WTC11 (cell line): ENCODE measurements around the gene PROZ. TPM values are rescaled to one million over a fixed set of nuclear protein-coding genes. Genes with fewer than 3 reads are reported as not detected.

Experiments used
- ATAC-seq: fragments of 200-7000 bp; cut with Tn5 transposase; 2 replicates; pipeline ENCODE4 v1.10.0; 2021; ENCODE audit warnings: mild to moderate bottlenecking, moderate library complexity
- CTCF ChIA-PET: fragments of 300-600 bp; sonication (Branson Sonifier 250); formaldehyde crosslinking; loops from one replicate; lab custom pipeline; 2021; ENCODE audit warnings: antibody characterized with exemption; lab: Charles Lee
- POLR2A ChIA-PET: fragments of 350-600 bp; sonication (Branson Sonifier 250); formaldehyde crosslinking; loops from one replicate; lab custom pipeline; 2021; ENCODE audit warnings: antibody characterized with exemption; lab: Charles Lee
- DNase-seq: peaks from one replicate; pipeline ENCODE4 v3.0.0; 2021; ENCODE audit warnings: low spot score
- H3K27ac Mint-ChIP-seq: 2 replicates; pipeline ENCODE4 v1.8.0; 2021; ENCODE audit warnings: mixed read lengths
- H3K27me3 Mint-ChIP-seq: 2 replicates; pipeline ENCODE4 v1.8.0; 2021; ENCODE audit warnings: low read depth, mild to moderate bottlenecking, moderate library complexity, mixed read lengths
- H3K36me3 Mint-ChIP-seq: 2 replicates; pipeline ENCODE4 v1.8.0; 2021; ENCODE audit warnings: mixed read lengths
- H3K4me1 Mint-ChIP-seq: 2 replicates; pipeline ENCODE4 v1.8.0; 2022; ENCODE audit warnings: mixed read lengths
- H3K4me3 Mint-ChIP-seq: 2 replicates; pipeline ENCODE4 v1.8.0; 2021; ENCODE audit warnings: mild to moderate bottlenecking, moderate library complexity, mixed read lengths
- H3K9me3 Mint-ChIP-seq: 2 replicates; pipeline ENCODE4 v1.8.0; 2021; ENCODE audit warnings: mixed read lengths
- CBFB ChIP-seq: sonication (generic); formaldehyde crosslinking; IDR thresholded peaks from 2 replicates; pipeline ENCODE4 v1.8.1; 2022; ENCODE audit warnings: mild to moderate bottlenecking, low read depth, missing genetic modification reagents
- CREB1 ChIP-seq: sonication (generic); formaldehyde crosslinking; IDR thresholded peaks from 2 replicates; pipeline ENCODE4 v1.8.0; 2023; ENCODE audit warnings: mild to moderate bottlenecking, missing genetic modification reagents
- CREM ChIP-seq: sonication (generic); formaldehyde crosslinking; IDR thresholded peaks from 2 replicates; pipeline ENCODE4 v1.8.1; 2022; ENCODE audit warnings: mild to moderate bottlenecking, missing genetic modification reagents, moderate library complexity
- FOXJ3 ChIP-seq: sonication (generic); formaldehyde crosslinking; IDR thresholded peaks from 2 replicates; pipeline ENCODE4 v1.9.0; 2021; ENCODE audit warnings: missing genetic modification reagents, mild to moderate bottlenecking, borderline replicate concordance
- FOXK1 ChIP-seq: sonication (generic); formaldehyde crosslinking; IDR thresholded peaks from 2 replicates; pipeline ENCODE4 v1.8.0; 2022; ENCODE audit warnings: mild to moderate bottlenecking, moderate library complexity, missing genetic modification reagents
- FOXP1 ChIP-seq: sonication (generic); formaldehyde crosslinking; IDR thresholded peaks from 2 replicates; pipeline ENCODE4 v1.8.0; 2022; ENCODE audit warnings: missing genetic modification reagents, mild to moderate bottlenecking, moderate library complexity, borderline replicate concordance
- JAZF1 ChIP-seq: fragments of 250-450 bp; sonication (Bioruptor Pico); IDR thresholded peaks from 2 replicates; pipeline ENCODE4 v1.9.0; 2021; ENCODE audit warnings: moderate library complexity, mild to moderate bottlenecking, inconsistent platforms
- JUN ChIP-seq: sonication (generic); formaldehyde crosslinking; IDR thresholded peaks from 2 replicates; pipeline ENCODE4 v1.8.0; 2023; ENCODE audit warnings: mild to moderate bottlenecking, missing genetic modification reagents
- MYBL2 ChIP-seq: sonication (generic); formaldehyde crosslinking; IDR thresholded peaks from 2 replicates; pipeline ENCODE4 v1.8.1; 2023; ENCODE audit warnings: mild to moderate bottlenecking, moderate library complexity, missing genetic modification reagents
- SMAD3 ChIP-seq: sonication (generic); formaldehyde crosslinking; IDR thresholded peaks from 2 replicates; pipeline ENCODE4 v1.8.0; 2022; ENCODE audit warnings: missing genetic modification reagents, mild to moderate bottlenecking, borderline replicate concordance
- TP53 ChIP-seq: sonication (generic); formaldehyde crosslinking; IDR thresholded peaks from 2 replicates; pipeline ENCODE4 v1.8.1; 2023; ENCODE audit warnings: mild to moderate bottlenecking, missing genetic modification reagents
- ZNF263 ChIP-seq: sonication (generic); formaldehyde crosslinking; IDR thresholded peaks from 2 replicates; pipeline ENCODE4 v1.8.1; 2022; ENCODE audit warnings: low read depth, mild to moderate bottlenecking, moderate library complexity, missing genetic modification reagents
- ZNF416 ChIP-seq: fragments of 250-450 bp; sonication (Bioruptor Pico); IDR thresholded peaks from 2 replicates; pipeline ENCODE4 v1.9.0; 2021; ENCODE audit warnings: mild to moderate bottlenecking, inconsistent platforms
- ZNF423 ChIP-seq: fragments of 250-450 bp; sonication (Bioruptor Pico); IDR thresholded peaks from 2 replicates; pipeline ENCODE4 v2.1.2; 2022; ENCODE audit warnings: mild to moderate bottlenecking, moderate library complexity
- total RNA-seq: library from RNA; stranded (reverse); gene quantifications from 3 replicates; pipeline ENCODE4 v1.2.3, GENCODE V29; 2021
- TF ChIP-seq, protein P1 (sequence below): fragments of 200-600 bp; IDR thresholded peaks from 2 replicates; pipeline ENCODE4 v1.8.0; 2022; ENCODE audit warnings: antibody characterized with exemption
- TF ChIP-seq, protein P2 (sequence below): sonication (generic); formaldehyde crosslinking; IDR thresholded peaks from 2 replicates; pipeline ENCODE4 v1.8.1; 2022; ENCODE audit warnings: low read depth, mild to moderate bottlenecking, moderate library complexity, missing genetic modification reagents, borderline replicate concordance
- TF ChIP-seq, protein P3 (sequence below): sonication (generic); formaldehyde crosslinking; IDR thresholded peaks from 2 replicates; pipeline ENCODE4 v1.8.1; 2023; ENCODE audit warnings: mild to moderate bottlenecking, missing genetic modification reagents
- TF ChIP-seq, protein P4 (sequence below): fragments of 250-450 bp; sonication (Bioruptor Pico); IDR thresholded peaks from 2 replicates; pipeline ENCODE4 v1.9.0; 2021; ENCODE audit warnings: mild to moderate bottlenecking

PROZ gene
- total RNA-seq, 1 experiment from 2014 or later = not detected

DNA sequence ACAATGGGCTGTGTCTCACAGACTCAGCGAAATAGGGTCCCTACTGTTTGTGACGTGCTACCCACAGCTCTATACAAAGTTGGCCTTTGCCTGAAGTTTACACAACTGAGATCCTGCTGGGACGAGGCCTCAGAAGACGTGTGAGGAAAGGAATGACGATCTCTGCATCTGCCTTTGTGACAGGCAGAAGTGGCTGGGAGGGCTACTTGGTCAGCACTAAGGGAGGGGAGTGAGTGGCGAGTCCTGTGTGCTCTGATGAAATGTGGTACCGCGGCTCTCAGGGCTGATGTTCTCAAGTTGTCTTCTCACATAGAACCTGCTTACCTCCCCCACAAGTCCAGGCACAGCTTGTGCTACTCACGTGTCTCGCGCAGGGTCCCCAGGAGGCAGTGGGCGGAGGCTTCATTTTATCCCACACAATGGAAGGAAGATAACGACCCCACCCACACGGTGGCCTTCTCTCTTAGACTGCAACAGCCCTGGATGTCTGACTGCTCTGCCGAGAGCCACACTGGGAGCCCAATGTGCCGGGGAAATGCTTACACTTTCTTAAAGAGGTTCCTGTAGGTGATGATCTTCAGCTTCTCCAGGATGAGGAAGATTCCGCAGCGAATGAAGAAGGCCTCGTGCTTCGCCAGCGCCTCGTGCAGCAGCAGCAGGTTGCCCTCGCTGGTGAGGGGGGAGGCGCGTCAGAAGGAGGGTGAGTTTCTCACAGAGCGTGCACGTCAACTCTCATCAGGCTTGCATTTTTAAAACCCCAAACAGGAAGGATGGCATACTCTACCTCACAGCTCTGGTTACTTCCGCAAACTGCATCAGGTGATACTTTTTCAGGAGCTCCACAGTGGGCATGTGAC lies 21.2 kb downstream of the PROZ start:
- Mint-ChIP-seq H3K4me1 (peaks cover 16% of the 10 kb centered on the region), H3K36me3 (peaks cover 71% of the 10 kb centered on the region), H3K4me3 (no peak overlapping the region), H3K27ac (peak overlapping the region; percentile 55; the same call in 1 of the 2 replicates), H3K9me3 (no peaks in the 10 kb centered on the region), H3K27me3 (no peaks in the 10 kb centered on the region)
- DNase-seq (no peak), ATAC-seq (peak; percentile 82)
- CTCF ChIA-PET = interaction anchor here (1.5 kb wide), 1 partner anchor 150 kb away, joined by 4 read pairs; no protein-coding TSS in a partner anchor
- TF ChIP-seq FOXJ3 (no peak), CREM (CRISPR knock-in tag) (0 out of 2 replicates have a peak, but pooled peaks have one; percentile 20)
- POLR2A ChIA-PET = no interaction called here

DNA sequence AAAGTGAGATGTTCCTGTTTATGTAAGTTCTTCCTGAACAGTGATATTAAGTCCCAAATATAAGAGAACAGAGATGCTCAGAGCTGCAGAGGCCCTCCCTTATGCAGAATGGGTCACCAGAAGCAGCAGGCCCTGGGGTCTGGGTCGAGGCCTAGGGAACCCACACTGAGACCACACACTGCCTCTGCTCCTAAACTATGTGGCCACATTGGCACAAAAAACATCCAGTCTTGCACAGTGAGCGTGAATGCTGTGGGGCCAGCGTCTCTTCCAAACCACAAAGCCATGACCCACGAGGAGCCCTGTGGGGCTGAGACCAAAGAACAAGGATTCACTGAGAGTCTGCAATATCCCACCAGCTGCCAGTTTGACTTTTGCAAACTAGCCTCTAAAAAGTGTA lies 23.6 kb downstream of the PROZ start:
- TF ChIP-seq ZNF423 (CRISPR knock-in tag) (no peak), ZNF416 (CRISPR knock-in tag) (no peak), MYBL2 (CRISPR knock-in tag) (no peak), CBFB (CRISPR knock-in tag) (no peak), ZNF263 (CRISPR knock-in tag) (no peak), SMAD3 (no peak), TP53 (CRISPR knock-in tag) (no peak), CREB1 (CRISPR knock-in tag) (no peak), FOXP1 (CRISPR knock-in tag) (no peak), JUN (CRISPR knock-in tag) (no peak), FOXK1 (CRISPR knock-in tag) (no peak), JAZF1 (CRISPR knock-in tag) (no peak)
- TF ChIP-seq, protein P1, sequence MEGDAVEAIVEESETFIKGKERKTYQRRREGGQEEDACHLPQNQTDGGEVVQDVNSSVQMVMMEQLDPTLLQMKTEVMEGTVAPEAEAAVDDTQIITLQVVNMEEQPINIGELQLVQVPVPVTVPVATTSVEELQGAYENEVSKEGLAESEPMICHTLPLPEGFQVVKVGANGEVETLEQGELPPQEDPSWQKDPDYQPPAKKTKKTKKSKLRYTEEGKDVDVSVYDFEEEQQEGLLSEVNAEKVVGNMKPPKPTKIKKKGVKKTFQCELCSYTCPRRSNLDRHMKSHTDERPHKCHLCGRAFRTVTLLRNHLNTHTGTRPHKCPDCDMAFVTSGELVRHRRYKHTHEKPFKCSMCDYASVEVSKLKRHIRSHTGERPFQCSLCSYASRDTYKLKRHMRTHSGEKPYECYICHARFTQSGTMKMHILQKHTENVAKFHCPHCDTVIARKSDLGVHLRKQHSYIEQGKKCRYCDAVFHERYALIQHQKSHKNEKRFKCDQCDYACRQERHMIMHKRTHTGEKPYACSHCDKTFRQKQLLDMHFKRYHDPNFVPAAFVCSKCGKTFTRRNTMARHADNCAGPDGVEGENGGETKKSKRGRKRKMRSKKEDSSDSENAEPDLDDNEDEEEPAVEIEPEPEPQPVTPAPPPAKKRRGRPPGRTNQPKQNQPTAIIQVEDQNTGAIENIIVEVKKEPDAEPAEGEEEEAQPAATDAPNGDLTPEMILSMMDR = no peak
- TF ChIP-seq, protein P2, sequence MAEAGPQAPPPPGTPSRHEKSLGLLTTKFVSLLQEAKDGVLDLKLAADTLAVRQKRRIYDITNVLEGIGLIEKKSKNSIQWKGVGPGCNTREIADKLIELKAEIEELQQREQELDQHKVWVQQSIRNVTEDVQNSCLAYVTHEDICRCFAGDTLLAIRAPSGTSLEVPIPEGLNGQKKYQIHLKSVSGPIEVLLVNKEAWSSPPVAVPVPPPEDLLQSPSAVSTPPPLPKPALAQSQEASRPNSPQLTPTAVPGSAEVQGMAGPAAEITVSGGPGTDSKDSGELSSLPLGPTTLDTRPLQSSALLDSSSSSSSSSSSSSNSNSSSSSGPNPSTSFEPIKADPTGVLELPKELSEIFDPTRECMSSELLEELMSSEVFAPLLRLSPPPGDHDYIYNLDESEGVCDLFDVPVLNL = no peak
- TF ChIP-seq, protein P3, sequence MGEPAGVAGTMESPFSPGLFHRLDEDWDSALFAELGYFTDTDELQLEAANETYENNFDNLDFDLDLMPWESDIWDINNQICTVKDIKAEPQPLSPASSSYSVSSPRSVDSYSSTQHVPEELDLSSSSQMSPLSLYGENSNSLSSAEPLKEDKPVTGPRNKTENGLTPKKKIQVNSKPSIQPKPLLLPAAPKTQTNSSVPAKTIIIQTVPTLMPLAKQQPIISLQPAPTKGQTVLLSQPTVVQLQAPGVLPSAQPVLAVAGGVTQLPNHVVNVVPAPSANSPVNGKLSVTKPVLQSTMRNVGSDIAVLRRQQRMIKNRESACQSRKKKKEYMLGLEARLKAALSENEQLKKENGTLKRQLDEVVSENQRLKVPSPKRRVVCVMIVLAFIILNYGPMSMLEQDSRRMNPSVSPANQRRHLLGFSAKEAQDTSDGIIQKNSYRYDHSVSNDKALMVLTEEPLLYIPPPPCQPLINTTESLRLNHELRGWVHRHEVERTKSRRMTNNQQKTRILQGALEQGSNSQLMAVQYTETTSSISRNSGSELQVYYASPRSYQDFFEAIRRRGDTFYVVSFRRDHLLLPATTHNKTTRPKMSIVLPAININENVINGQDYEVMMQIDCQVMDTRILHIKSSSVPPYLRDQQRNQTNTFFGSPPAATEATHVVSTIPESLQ (CRISPR knock-in tag) = no peak
- TF ChIP-seq, protein P4, sequence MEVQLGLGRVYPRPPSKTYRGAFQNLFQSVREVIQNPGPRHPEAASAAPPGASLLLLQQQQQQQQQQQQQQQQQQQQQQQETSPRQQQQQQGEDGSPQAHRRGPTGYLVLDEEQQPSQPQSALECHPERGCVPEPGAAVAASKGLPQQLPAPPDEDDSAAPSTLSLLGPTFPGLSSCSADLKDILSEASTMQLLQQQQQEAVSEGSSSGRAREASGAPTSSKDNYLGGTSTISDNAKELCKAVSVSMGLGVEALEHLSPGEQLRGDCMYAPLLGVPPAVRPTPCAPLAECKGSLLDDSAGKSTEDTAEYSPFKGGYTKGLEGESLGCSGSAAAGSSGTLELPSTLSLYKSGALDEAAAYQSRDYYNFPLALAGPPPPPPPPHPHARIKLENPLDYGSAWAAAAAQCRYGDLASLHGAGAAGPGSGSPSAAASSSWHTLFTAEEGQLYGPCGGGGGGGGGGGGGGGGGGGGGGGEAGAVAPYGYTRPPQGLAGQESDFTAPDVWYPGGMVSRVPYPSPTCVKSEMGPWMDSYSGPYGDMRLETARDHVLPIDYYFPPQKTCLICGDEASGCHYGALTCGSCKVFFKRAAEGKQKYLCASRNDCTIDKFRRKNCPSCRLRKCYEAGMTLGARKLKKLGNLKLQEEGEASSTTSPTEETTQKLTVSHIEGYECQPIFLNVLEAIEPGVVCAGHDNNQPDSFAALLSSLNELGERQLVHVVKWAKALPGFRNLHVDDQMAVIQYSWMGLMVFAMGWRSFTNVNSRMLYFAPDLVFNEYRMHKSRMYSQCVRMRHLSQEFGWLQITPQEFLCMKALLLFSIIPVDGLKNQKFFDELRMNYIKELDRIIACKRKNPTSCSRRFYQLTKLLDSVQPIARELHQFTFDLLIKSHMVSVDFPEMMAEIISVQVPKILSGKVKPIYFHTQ (CRISPR knock-in tag) = no peak
- POLR2A ChIA-PET = no interaction called here
- no peaks in the 10 kb centered on the region for H3K9me3 Mint-ChIP-seq
- H3K27ac Mint-ChIP-seq = no peak overlapping the region
- H3K4me3 Mint-ChIP-seq = no peak overlapping the region
- no peaks in the 10 kb centered on the region for H3K27me3 Mint-ChIP-seq
- H3K36me3 Mint-ChIP-seq = peaks cover 65% of the 10 kb centered on the region
- H3K4me1 Mint-ChIP-seq = peaks cover 16% of the 10 kb centered on the region
- DNase-seq = no peak
- CTCF ChIA-PET = no interaction called here
- ATAC-seq = no peak
